ENCODE data around the gene ARHGAP40. TPM values are rescaled to one million over a fixed set of nuclear protein-coding genes. Genes with fewer than 3 reads are reported as not detected.
A peak's percentile ranks its signal among the peaks of the same experiment; 100 is the strongest.

ARHGAP40 gene
- total RNA-seq, 4 donors from 2014 or later, result 0.21 to 1.2 TPM; not detected in 2

- no peak for DNase-seq
- Histone ChIP-seq H3K36me3 (no peaks in the 10 kb centered on the region), H3K27ac (no peak overlapping the region), H3K27me3 (no peaks in the 10 kb centered on the region), H3K4me1 (no peaks in the 10 kb centered on the region), H3K9me3 (no peaks in the 10 kb centered on the region), H3K4me3 (no peak overlapping the region)
- intact Hi-C loops (cut with DNase I; ENCODE audit: low total_unique reads), result no loop called here
- peak in 2 of 4 experiments; percentile 23 to 24 for TF ChIP-seq CTCF (IDR thresholded peaks at IDR 0.05)
- no peak for TF ChIP-seq POLR2A (IDR thresholded peaks at IDR 0.05)
These were observed 57.4 kb downstream of the ARHGAP40 start for GRCh38 chr20:38658879-38659596.

- DNase-seq, result no peak
- intact Hi-C loops (cut with DNase I; ENCODE audit: low total_unique reads), result no loop called here
- no peaks in the 10 kb centered on the region for H3K9me3 ChIP-seq
These were observed 57.9 kb downstream of the ARHGAP40 start for GRCh38 chr20:38659597-38659880.

GRCh38 chr20:38660429-38660828 is 58.8 kb downstream of the ARHGAP40 start:
- Histone ChIP-seq H3K27ac (no peak overlapping the region), H3K36me3 (no peaks in the 10 kb centered on the region), H3K9me3 (no peaks in the 10 kb centered on the region), H3K4me1 (no peaks in the 10 kb centered on the region), H3K27me3 (no peaks in the 10 kb centered on the region), H3K4me3 (no peak overlapping the region)
- TF ChIP-seq CTCF (IDR thresholded peaks at IDR 0.05), result no peak
- TF ChIP-seq POLR2A (IDR thresholded peaks at IDR 0.05), result no peak
- no peak for DNase-seq
- intact Hi-C loops (cut with DNase I; ENCODE audit: low total_unique reads), result no loop called here

More at GRCh38 chr20:38659597-38659880, 57.9 kb downstream of the ARHGAP40 start:
- Histone ChIP-seq H3K27ac (no peak overlapping the region), H3K4me1 (no peaks in the 10 kb centered on the region), H3K27me3 (no peaks in the 10 kb centered on the region), H3K36me3 (no peaks in the 10 kb centered on the region), H3K4me3 (no peak overlapping the region)
- TF ChIP-seq POLR2A (IDR thresholded peaks at IDR 0.05) (no peak), CTCF (IDR thresholded peaks at IDR 0.05) (no peak)

GRCh38 chr20:38663660-38664059 is 62.1 kb downstream of the ARHGAP40 start:
- no peaks in the 10 kb centered on the region for H3K4me1 ChIP-seq
- no peak for DNase-seq
- H3K36me3 ChIP-seq, result no peaks in the 10 kb centered on the region
- no peak overlapping the region for H3K4me3 ChIP-seq
- H3K27me3 ChIP-seq, result no peaks in the 10 kb centered on the region
- no peaks in the 10 kb centered on the region for H3K9me3 ChIP-seq
- no peak for TF ChIP-seq POLR2A (IDR thresholded peaks at IDR 0.05)
- TF ChIP-seq CTCF (IDR thresholded peaks at IDR 0.05), result no peak
- intact Hi-C loops (cut with DNase I; ENCODE audit: low total_unique reads), result no loop called here
- H3K27ac ChIP-seq, result no peak overlapping the region

- Histone ChIP-seq H3K27me3 (no peaks in the 10 kb centered on the region), H3K4me1 (no peaks in the 10 kb centered on the region), H3K36me3 (no peaks in the 10 kb centered on the region), H3K27ac (no peak overlapping the region), H3K4me3 (no peak overlapping the region), H3K9me3 (no peaks in the 10 kb centered on the region)
- no peak for DNase-seq
- intact Hi-C loops (cut with DNase I; ENCODE audit: low total_unique reads), result no loop called here
- TF ChIP-seq POLR2A (IDR thresholded peaks at IDR 0.05), result no peak
- TF ChIP-seq CTCF (IDR thresholded peaks at IDR 0.05), result no peak
These were observed 62.7 kb downstream of the ARHGAP40 start for GRCh38 chr20:38664284-38664683.

Data from uterus (tissue), 4 donors.